HG02623 (cell line): Measurements from ENCODE around the gene FANCI.

Experiments
- ATAC-seq: cut with Tn5 transposase; IDR thresholded peaks from one replicate; pipeline ENCODE4 v1.9.1; 2021; ENCODE audit warnings: moderate library complexity; ENCODE audit not compliant: unreplicated experiment

FANCI gene

GRCh38 chr15:89243691-89244573, at the start of gene FANCI:
TSS of gene FANCI (plus strand) at chr15:89243979. CDS start at chr15:89247648, 3,669 bp downstream.
- peak; percentile 92 for ATAC-seq

- no peak for ATAC-seq
Observed at GRCh38 chr15:89194608-89195007, 49.2 kb upstream of the FANCI start.

- ATAC-seq, result no peak
Observed at GRCh38 chr15:89195836-89196235, 47.9 kb upstream of the FANCI start.

GRCh38 chr15:89196241-89196640, 47.5 kb upstream of the FANCI start:
- ATAC-seq, result no peak

- no peak for ATAC-seq
Observed at GRCh38 chr15:89196994-89197393, 46.8 kb upstream of the FANCI start.

GRCh38 chr15:89197503-89197971, 46.2 kb upstream of the FANCI start:
- ATAC-seq, result no peak

- no peak for ATAC-seq
Observed at GRCh38 chr15:89198196-89198595, 45.6 kb upstream of the FANCI start.

- no peak for ATAC-seq
Observed at GRCh38 chr15:89198934-89199333, 44.8 kb upstream of the FANCI start.

GRCh38 chr15:89199746-89200145, 44.0 kb upstream of the FANCI start:
- no peak for ATAC-seq

- ATAC-seq, result no peak
Observed at GRCh38 chr15:89200182-89200581, 43.6 kb upstream of the FANCI start.

- ATAC-seq, result no peak
Observed at GRCh38 chr15:89201465-89202005, 42.2 kb upstream of the FANCI start.

GRCh38 chr15:89203705-89204273, 40.0 kb upstream of the FANCI start:
- ATAC-seq, result no peak

GRCh38 chr15:89205991-89206585, 37.7 kb upstream of the FANCI start:
- ATAC-seq, result no peak

GRCh38 chr15:89206908-89207331, 36.9 kb upstream of the FANCI start:
- ATAC-seq, result no peak

GRCh38 chr15:89208256-89208655, 35.5 kb upstream of the FANCI start:
- no peak for ATAC-seq

- no peak for ATAC-seq
Observed at GRCh38 chr15:89209057-89209456, 34.7 kb upstream of the FANCI start.

- no peak for ATAC-seq
Observed at GRCh38 chr15:89211678-89212170, 32.1 kb upstream of the FANCI start.

- no peak for ATAC-seq
Observed at GRCh38 chr15:89215627-89216026, 28.2 kb upstream of the FANCI start.

- ATAC-seq, result no peak
Observed at GRCh38 chr15:89217031-89217430, 26.7 kb upstream of the FANCI start.

- ATAC-seq, result no peak
Observed at GRCh38 chr15:89217686-89218376, 25.9 kb upstream of the FANCI start.

GRCh38 chr15:89218531-89218930, 25.2 kb upstream of the FANCI start:
- no peak for ATAC-seq
